ENCODE data around the gene UMOD. TPM values are rescaled to one million over a fixed set of nuclear protein-coding genes. Genes with fewer than 3 reads are reported as not detected.

The UMOD gene
- total RNA-seq, 1 experiment from 2014 or later = not detected

DNA sequence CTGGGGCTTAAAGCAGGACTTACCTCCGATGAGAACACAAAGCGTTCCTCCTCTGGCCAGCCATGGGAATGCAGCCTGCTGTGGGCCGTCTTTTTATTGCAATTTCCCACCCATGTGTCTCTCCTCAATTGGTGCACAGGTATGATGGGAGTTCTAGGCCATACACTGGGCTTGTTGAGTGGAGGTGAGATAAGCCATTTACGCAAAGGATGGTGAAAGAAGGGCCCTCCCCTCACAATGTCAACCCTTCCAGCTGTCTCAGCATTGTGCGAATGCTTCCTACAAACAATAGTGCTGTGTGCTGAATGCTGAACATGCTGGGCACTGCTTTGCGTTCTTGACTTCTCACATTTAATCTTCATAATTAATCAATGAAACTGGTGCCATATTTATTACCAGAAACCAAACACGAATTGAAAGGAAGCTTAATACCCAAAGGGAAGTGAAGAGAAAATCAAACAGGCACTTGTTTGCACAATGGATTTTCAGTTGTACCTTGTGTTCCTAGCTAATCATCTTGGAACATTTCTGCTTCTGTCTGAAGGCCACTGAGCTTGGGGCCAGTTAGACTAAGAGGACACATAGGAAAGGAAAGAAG is 25.0 kb downstream of the UMOD start, which contains the start of gene GP2:
TSS of gene GP2 (minus strand) at position 70 of the 598 bp plus-strand sequence. CDS start 1,082 bp downstream, outside the sequence.
- intact Hi-C loops (cut with micrococcal nuclease) = no loop called here
- H3K4me1 Mint-ChIP-seq (ENCODE audit: insufficient read depth, unreplicated experiment) = no peaks in the 10 kb centered on the region
- ChIA-PET POLR2A (interaction anchor here (0.6 kb wide), 1 partner anchor 373 kb away, joined by 3 read pairs; no protein-coding TSS in a partner anchor), CTCF (no interaction called here)
- no TSS peak for BruUV-seq (replicated peaks)
- H3K36me3 Mint-ChIP-seq (ENCODE audit: insufficient read depth, unreplicated experiment) = no peaks in the 10 kb centered on the region
- no peak within 1 kb of the TSS for H3K27ac Mint-ChIP-seq (ENCODE audit: low read depth, unreplicated experiment)
- DNase-seq (ENCODE audit: unreplicated experiment) = no peak
- peaks cover 23% of the 10 kb centered on the region for H3K27me3 Mint-ChIP-seq (ENCODE audit: insufficient read depth, unreplicated experiment)
- peaks cover 10% of the 10 kb centered on the region for H3K9me3 Mint-ChIP-seq (ENCODE audit: unreplicated experiment)
- H3K4me3 Mint-ChIP-seq (ENCODE audit: unreplicated experiment) = no peak within 1 kb of the TSS
- TF ChIP-seq, protein P1, sequence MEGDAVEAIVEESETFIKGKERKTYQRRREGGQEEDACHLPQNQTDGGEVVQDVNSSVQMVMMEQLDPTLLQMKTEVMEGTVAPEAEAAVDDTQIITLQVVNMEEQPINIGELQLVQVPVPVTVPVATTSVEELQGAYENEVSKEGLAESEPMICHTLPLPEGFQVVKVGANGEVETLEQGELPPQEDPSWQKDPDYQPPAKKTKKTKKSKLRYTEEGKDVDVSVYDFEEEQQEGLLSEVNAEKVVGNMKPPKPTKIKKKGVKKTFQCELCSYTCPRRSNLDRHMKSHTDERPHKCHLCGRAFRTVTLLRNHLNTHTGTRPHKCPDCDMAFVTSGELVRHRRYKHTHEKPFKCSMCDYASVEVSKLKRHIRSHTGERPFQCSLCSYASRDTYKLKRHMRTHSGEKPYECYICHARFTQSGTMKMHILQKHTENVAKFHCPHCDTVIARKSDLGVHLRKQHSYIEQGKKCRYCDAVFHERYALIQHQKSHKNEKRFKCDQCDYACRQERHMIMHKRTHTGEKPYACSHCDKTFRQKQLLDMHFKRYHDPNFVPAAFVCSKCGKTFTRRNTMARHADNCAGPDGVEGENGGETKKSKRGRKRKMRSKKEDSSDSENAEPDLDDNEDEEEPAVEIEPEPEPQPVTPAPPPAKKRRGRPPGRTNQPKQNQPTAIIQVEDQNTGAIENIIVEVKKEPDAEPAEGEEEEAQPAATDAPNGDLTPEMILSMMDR (IDR thresholded peaks at IDR 0.05; ENCODE audit: unreplicated experiment) = no peak

DNA sequence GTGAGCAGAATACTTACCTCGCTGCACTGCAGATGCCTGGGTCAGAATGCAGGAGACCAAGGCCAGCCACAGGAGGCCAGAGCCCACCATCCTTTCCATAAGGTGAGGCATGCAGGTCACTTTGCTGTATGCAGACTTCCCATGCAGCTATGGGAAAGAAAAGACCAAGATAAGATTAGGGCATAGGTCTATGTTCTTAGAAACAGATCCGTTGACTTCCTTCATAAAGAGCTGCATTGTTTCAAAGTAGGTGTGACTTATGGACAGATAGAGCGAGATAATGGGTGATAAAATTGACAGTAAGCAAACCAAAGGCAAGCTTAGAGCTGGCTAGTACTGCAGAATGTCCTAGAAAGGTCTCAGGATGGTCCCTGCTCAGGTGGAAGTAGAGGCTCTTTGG is 26.2 kb downstream of the UMOD start:
- intact Hi-C loops (cut with micrococcal nuclease) = no loop called here

GRCh38 chr16:20325005-20325404 is 27.5 kb downstream of the UMOD start:
- peaks cover 19% of the 10 kb centered on the region for H3K27me3 Mint-ChIP-seq (ENCODE audit: insufficient read depth, unreplicated experiment)
- no peak for DNase-seq (ENCODE audit: unreplicated experiment)
- H3K4me3 Mint-ChIP-seq (ENCODE audit: unreplicated experiment) = no peak overlapping the region
- BruUV-seq (replicated peaks) = no TSS peak
- POLR2A ChIA-PET = no interaction called here
- TF ChIP-seq, protein P1 (IDR thresholded peaks at IDR 0.05; ENCODE audit: unreplicated experiment) = no peak
- H3K27ac Mint-ChIP-seq (ENCODE audit: low read depth, unreplicated experiment) = no peak overlapping the region
- H3K4me1 Mint-ChIP-seq (ENCODE audit: insufficient read depth, unreplicated experiment) = no peaks in the 10 kb centered on the region
- intact Hi-C loops (cut with micrococcal nuclease) = no loop called here
- H3K36me3 Mint-ChIP-seq (ENCODE audit: insufficient read depth, unreplicated experiment) = no peaks in the 10 kb centered on the region
- CTCF ChIA-PET = interaction anchor here (0.7 kb wide), 1 partner anchor 10 kb away, joined by 4 read pairs; no protein-coding TSS in a partner anchor
- peaks cover 10% of the 10 kb centered on the region for H3K9me3 Mint-ChIP-seq (ENCODE audit: unreplicated experiment)

More for the DNA sequence above, 26.2 kb downstream of the UMOD start:
- Mint-ChIP-seq H3K36me3 (ENCODE audit: insufficient read depth, unreplicated experiment) (no peaks in the 10 kb centered on the region), H3K27ac (ENCODE audit: low read depth, unreplicated experiment) (no peak overlapping the region), H3K4me3 (ENCODE audit: unreplicated experiment) (no peak overlapping the region), H3K4me1 (ENCODE audit: insufficient read depth, unreplicated experiment) (no peaks in the 10 kb centered on the region), H3K27me3 (ENCODE audit: insufficient read depth, unreplicated experiment) (peaks cover 23% of the 10 kb centered on the region), H3K9me3 (ENCODE audit: unreplicated experiment) (peaks cover 10% of the 10 kb centered on the region)
- POLR2A ChIA-PET = no interaction called here
- TF ChIP-seq, protein P1 (IDR thresholded peaks at IDR 0.05; ENCODE audit: unreplicated experiment) = no peak
- DNase-seq (ENCODE audit: unreplicated experiment) = no peak
- CTCF ChIA-PET = interaction anchor here (0.5 to 1.2 kb wide), 3 partner anchors 28 to 419 kb away, joined by 3 read pairs; no protein-coding TSS in a partner anchor
- no TSS peak for BruUV-seq (replicated peaks)

DNA sequence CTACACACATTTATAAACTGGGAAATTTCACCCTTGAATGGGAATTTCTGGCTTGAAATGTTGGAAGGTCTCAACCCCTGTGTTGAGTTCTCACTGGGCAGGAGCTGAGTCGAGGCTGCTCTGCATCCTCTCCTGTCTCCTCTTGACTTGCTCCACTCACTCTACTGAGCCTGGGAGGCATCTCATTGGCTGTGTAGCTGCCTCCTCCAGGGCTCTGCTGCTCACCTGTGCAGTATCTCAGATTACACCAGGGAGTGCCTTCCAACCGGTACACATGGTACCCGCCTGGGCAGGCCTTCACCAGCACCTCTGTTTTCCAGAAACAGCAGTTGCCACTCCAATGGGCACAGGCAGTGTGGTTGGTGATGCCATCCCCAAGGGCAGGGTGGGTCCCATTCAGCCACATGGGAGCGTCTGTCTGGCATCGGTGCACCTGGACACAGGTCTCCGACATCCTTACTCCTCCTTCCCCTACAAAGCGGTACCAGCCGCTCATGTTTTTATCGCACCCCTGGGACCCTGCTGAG is 28.9 kb downstream of the UMOD start:
- DNase-seq (ENCODE audit: unreplicated experiment) = no peak
- no peak overlapping the region for H3K27ac Mint-ChIP-seq (ENCODE audit: low read depth, unreplicated experiment)
- ChIA-PET CTCF (interaction anchor here (0.7 to 1.4 kb wide), 3 partner anchors 10 to 464 kb away, joined by 3 to 8 read pairs (median 4); no protein-coding TSS in a partner anchor), POLR2A (no interaction called here)
- H3K27me3 Mint-ChIP-seq (ENCODE audit: insufficient read depth, unreplicated experiment) = peaks cover 6% of the 10 kb centered on the region
- intact Hi-C loops (cut with micrococcal nuclease) = no loop called here
- no TSS peak for BruUV-seq (replicated peaks)
- H3K4me1 Mint-ChIP-seq (ENCODE audit: insufficient read depth, unreplicated experiment) = no peaks in the 10 kb centered on the region
- no peaks in the 10 kb centered on the region for H3K9me3 Mint-ChIP-seq (ENCODE audit: unreplicated experiment)
- no peaks in the 10 kb centered on the region for H3K36me3 Mint-ChIP-seq (ENCODE audit: insufficient read depth, unreplicated experiment)
- TF ChIP-seq, protein P1 (IDR thresholded peaks at IDR 0.05; ENCODE audit: unreplicated experiment) = no peak
- H3K4me3 Mint-ChIP-seq (ENCODE audit: unreplicated experiment) = no peak overlapping the region
